HCT116 (cell line): ENCODE data around the gene CCDC137.

Experiments
- CTCF ChIP-seq, 3 experiments: fragments of 200-600 bp in 1 of 3; sonication (generic) in 1 of 3; IDR thresholded peaks in 2 of 3; conservative IDR thresholded peaks in 1 of 3; 2 replicates each; pipeline ENCODE4 v1.5.1; 2012 to 2017; ENCODE audit warnings: low read depth in 2 of 3, low read length in 2 of 3, antibody characterized with exemption in 1 of 3, borderline replicate concordance in 1 of 3, control low read depth in 1 of 3, mild to moderate bottlenecking in 1 of 3, mixed read lengths in 1 of 3, mixed run types in 1 of 3, moderate library complexity in 1 of 3; ENCODE audit not compliant: insufficient read depth in 1 of 3
- MAX ChIP-seq: IDR thresholded peaks from 2 replicates; pipeline ENCODE4 v1.6.1; 2012
- POLR2A ChIP-seq: IDR thresholded peaks from 2 replicates; pipeline ENCODE4 v1.7.0; 2011; ENCODE audit warnings: borderline replicate concordance; ENCODE audit not compliant: insufficient read depth, insufficient read length; ENCODE audit errors: extremely low read depth
- POLR2AphosphoS5 ChIP-seq: IDR thresholded peaks from 2 replicates; pipeline ENCODE4 v1.6.1; 2011; ENCODE audit warnings: mild to moderate bottlenecking, low read depth, low read length, moderate library complexity

GRCh38 chr17:81719410-81720266 lies 53.1 kb downstream of the CCDC137 start:
- TF ChIP-seq CTCF (IDR thresholded peaks at IDR 0.05 in 2 of 3, conservative IDR thresholded peaks at IDR 0.05 in 1 of 3; ENCODE audit: borderline replicate concordance in 1 of 3, insufficient read depth in 1 of 3, low read depth in 2 of 3, low read length in 2 of 3): no peak
- TF ChIP-seq POLR2AphosphoS5: no peak
- TF ChIP-seq POLR2A: no peak
- TF ChIP-seq MAX: no peak
